Left lobe of liver (tissue), 2 donors: Measurements from ENCODE around the gene LRMDA. TPM values are rescaled to one million over a fixed set of nuclear protein-coding genes. Genes with fewer than 3 reads are reported as not detected.

ENCODE experiments used
- ATAC-seq: fragments of 200-7000 bp; cut with Tn5 transposase; one replicate; pipeline ENCODE4 v1.9.1; 2020; ENCODE audit warnings: mild to moderate bottlenecking, moderate library complexity
- DNase-seq: peaks from one replicate; pipeline ENCODE4 v3.0.0-alpha.2; 2020; ENCODE audit warnings: low spot score
- total RNA-seq: library from RNA; stranded (reverse); gene quantifications from one replicate; pipeline ENCODE4 v1.2.1, GENCODE V29; 2021
- donor health status: DM: no; HTN: no; CAD: no; lungs with moderate emphysema.
- donor health status: DM: no; HTN: yes; CAD: no.

Gene LRMDA
- total RNA-seq, 1 donor from 2014 or later, result 9.1 TPM

DNA sequence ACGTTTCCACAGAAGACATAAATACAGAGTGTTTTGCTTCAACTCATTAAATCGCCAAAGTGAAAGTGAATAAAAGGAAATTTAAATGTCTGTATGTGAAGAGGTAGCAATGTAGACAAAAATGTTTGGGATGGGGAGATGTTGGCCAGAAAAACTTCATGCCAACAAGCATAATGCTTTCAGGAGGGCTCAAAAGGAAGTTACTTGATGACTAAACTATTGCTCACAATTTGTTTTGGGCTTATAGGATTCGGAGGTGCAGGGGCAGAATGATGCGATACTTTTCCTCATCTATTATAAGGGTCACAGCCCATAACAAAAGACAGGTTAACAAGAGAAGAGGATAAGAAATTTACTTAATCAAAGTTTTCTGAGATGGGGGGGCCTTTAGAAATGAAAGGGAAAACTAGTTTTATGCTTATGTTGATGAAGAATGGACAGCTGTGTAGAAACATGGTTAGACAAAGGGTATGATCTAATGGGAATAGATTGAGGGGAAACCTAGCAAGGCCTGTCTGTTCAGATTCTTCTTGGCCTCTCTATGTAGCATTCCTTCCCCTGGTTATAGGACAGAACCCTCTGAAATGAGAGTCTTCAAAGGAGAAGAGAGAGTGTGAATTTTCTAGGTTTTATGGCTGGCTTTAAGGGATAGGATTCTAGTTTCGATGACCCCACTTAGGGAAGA is 898.6 kb downstream of the LRMDA start:
- DNase-seq, result no peak
- ATAC-seq, result no peak

DNA sequence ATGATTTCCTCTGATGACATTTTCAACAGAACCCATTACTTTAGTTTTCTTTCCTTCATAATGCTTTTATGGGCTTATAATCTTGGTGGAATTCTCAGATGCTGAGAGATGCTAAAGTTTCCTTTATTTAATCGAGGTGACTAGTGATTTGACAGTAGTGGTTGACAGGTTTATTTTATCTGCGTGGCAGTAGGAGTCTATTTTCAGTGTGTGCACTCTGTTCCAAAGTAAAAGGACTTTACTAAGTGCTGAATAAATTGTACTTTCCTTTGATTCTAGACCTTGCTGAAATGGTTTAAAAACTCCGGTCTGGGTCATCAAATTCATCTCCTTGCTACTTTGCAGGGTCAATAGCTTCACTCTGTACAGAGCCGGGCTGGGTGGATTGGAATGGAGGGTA is 900.3 kb downstream of the LRMDA start:
- DNase-seq (no peak), ATAC-seq (no peak)

DNA sequence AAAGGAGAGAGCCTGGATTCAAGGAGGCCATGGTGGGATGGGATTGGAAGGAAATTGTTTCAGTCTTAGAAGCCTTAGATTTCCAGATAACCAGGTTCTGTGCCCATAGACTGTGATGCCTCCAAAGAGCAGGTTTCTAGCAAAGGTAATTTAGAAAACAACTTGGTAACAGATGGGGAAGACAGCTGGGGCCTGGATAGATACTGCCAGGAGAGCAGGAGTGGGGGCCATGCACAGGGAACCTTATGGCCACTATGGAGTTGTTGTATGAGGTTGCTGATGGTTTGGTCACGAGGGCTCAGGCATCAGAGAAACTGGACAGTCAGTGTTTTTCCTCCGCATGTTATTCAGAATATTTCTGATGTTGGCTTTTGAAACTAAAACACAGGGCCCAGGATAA is 901.9 kb downstream of the LRMDA start:
- no peak for DNase-seq
- no peak for ATAC-seq

DNA sequence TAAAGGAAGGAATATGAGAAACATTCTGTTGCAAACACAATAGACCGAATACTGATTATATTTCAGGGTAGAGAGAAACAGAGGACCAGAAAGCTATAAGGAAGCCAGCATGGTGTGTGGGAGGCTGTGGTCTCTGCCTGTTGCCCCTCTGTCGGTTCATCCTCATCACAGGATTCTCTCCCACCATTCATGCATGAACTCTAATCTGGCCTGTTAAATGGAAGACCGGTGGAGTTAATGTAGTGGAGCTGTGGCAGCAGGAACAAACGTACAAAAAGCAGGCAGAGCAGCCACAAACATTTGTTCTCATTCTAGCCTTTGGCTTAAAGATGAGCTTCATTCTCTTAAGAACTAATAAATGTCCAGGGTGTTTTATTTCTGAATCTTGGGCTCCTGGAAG is 902.4 kb downstream of the LRMDA start:
- no peak for DNase-seq
- no peak for ATAC-seq

DNA sequence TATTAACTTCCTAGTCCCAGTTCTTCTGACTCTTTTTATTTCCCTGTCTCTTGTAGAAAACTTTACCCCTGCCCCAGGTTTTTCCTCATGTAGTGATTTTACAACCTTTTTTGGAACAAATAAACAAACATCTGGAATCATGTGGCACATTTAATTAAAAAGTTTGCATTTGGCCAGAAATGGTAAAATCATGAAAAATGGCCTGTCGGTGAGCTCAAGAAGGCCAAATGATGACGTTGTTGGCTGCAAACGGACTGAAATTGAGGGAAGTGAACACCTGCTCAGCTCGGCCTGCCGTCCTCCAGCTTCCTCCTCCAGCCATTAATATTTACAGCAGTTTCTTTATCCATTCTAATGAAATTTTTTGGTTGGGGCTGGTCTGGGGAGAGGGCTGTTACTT is 902.8 kb downstream of the LRMDA start:
- no peak for ATAC-seq
- DNase-seq, result no peak

DNA sequence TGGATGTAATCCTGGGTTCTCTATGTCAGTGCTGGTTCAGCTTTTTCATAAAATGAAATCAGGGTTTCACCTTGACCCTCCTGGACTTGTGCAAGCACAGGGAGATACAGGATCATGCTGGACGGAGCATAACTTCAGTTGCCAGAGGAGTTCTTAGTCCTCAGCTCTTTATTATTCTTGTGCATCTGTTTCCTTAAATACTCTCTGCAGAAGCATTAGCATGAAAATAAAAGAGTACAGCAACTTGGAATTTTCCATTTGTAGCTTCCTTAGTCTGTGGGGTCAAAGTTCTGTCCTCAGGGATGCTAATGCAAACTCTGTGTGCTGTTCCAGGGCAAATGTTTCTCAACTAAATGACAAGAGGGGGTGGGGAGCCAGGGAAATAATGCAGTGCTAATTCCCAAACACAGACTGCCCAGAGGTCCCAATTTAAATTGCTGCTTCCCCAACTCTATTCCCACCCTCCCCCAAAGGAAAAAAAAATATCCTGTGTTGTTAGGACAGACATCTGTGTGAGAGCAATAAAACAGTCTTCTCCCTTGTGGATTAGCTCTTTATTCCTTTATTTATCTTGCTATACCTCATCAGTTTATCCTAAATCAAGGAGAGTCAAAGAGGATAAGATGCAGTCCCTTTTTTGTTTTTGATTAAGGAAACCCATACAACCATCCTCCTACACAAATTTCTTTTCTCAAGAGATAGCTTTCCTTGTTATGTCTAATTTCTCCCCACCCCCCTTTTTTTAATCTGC is 905.0 kb downstream of the LRMDA start:
- peak; percentile 93 for ATAC-seq
- peak; percentile 68 for DNase-seq

DNA sequence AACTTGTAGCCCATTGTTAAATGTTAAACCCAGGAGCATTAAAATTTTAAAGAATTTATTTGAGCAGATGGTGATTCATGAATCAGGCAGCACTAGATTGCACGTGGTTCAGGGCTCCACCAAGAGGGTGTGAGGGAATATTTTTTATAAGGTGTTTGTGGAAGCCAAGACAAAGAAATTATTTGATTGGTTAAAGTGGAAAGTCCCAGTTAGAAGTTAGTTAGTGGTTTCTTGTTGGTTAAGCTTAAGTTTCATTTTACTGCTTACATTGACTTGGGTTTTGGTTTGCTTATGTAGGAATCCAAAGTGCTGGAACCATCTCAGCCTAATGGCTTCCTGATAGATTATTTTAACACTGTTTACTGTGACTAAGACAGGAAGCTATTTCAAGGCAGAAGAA is 906.2 kb downstream of the LRMDA start:
- no peak for DNase-seq
- no peak for ATAC-seq

DNA sequence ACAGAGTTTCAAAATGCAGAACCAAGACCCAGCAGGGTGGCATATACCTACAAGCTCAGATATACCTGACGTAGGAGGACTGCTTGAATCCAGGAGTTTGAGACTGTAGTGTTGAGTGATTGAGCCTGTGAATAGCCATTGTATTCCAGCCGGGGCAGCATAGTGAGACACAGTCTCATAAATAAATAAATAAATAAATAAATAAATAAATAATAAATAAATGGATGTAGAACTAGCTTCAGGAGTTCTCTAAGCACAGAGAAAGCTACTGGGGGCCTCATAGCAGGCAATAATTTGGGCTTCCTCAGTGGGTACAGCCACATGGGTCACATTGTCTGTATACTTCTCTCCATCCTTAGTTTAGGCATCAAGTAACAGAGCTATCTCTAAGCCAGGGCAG is 906.8 kb downstream of the LRMDA start:
- ATAC-seq, result no peak

DNA sequence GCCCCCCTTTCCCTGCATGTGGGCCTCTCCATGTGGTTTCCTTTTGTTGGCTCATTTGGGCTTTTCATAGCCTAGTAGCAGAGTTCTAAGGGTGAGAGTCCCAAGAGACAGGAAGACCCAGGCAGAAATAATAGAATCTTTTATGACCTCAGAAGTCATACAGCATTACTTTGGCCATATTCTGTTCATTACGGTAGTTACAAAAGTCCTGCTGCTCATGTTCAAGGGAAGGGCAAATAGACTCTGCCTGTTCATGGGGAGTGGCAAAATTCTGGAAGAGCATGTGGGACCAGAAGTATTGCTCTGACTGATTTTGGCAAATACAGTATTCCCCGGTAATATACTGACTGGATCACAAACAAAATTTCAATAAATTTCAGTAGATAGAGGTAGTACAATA is 910.3 kb downstream of the LRMDA start:
- DNase-seq (no peak), ATAC-seq (peak; percentile 63)

More for the DNA sequence above, 906.8 kb downstream of the LRMDA start:
- no peak for DNase-seq

DNA sequence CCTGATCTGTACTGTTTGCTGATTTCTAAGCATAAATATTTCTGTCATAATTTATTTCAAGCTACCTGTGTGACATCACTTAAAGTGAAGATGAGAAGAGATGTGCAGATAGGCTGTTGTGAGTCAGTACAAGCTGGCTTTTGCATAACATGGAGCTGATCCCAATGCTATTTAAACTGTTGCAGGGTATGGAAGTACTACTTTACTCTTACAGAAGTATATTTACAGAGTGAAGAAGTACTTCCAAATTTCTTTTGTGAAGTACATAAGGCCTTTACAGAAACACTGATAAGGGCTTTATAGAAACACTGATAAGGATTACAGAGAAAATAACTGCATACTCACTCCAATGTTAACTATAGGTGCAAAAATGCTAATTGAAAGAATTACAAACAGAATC is 911.6 kb downstream of the LRMDA start:
- no peak for ATAC-seq
- DNase-seq, result no peak

DNA sequence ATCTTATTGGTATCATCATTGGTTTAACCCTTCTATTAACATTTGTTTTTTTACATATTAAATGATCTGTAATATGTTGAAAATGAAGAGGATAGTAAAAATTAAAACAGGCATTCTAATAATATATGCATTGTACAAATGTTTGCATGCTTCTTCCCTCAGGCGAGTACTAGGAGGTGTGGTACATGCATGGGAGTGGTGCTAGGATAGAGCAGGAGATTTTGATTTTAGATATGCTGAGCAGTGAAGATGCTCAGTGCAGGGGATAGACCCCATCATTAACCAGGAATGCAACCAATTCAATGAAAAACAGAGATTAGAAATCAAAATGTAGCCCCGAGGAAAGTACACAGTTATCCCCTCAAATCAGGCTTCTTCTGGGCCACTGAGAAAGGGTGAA is 916.4 kb downstream of the LRMDA start:
- no peak for DNase-seq
- ATAC-seq, result no peak

DNA sequence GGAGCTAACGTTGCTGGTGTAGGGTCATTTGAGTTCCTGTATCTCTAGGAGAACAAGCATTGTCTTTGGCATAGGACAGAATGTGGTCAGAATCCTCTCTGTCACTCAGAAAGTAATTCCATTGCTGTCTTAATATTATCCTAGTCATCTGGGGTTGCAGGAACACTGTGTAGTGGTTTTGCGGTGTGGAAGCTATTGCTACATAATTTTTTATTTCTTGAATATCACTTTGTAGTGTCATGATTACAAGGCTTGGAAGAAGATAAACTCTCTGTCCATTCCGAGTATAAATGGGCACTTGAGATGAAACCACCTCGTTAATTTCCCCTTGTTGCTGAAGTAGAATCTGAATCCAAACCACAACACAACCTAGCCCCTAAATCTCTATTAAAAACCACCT is 919.2 kb downstream of the LRMDA start:
- ATAC-seq, result no peak
- no peak for DNase-seq

DNA sequence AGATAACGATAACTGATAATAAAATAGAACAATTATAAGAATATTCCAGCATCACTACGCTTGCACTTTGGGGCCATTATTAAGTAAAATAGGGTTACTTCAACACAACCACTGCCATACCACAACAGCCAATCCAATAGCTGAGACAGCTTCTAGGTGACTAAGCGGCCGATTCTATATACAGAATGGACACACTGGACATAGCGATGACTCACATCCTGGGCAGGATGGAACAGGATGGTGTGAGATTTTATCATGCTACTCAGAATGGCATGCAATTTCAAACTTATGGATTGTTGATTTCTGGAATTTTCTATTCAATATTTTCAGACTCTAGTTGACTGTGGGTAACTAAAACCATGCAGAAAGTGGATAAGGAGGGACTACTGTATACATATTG is 920.9 kb downstream of the LRMDA start:
- ATAC-seq, result no peak
- no peak for DNase-seq

DNA sequence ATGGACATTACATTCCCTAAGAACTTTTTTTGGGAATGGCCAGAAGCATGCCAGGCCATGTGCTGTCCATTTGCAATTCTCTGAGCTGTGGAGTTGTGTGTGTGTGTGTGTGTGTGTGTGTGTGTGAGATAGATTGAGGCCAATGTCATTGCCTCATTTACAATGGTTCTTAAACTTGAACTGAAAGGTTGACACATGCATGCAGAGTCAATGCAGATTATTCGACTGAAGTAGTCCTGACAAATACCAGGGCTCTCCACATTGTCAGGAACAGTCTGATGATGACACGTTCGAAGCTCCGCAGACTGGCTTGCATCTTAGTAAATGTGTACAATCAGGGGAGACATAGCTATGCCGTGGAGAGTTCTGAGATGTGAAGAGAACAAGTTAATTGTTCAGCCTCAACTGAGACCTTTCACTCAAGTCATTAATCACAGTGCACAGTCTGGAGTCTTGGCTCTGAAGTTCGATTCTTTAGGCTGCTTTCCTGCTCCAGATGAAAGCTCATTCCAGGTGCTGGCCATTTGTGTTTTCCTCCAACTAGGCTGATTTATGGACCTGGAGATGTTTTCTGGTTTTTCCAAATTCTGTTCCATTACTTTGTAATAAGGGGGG is 921.9 kb downstream of the LRMDA start:
- no peak for ATAC-seq
- DNase-seq, result no peak

DNA sequence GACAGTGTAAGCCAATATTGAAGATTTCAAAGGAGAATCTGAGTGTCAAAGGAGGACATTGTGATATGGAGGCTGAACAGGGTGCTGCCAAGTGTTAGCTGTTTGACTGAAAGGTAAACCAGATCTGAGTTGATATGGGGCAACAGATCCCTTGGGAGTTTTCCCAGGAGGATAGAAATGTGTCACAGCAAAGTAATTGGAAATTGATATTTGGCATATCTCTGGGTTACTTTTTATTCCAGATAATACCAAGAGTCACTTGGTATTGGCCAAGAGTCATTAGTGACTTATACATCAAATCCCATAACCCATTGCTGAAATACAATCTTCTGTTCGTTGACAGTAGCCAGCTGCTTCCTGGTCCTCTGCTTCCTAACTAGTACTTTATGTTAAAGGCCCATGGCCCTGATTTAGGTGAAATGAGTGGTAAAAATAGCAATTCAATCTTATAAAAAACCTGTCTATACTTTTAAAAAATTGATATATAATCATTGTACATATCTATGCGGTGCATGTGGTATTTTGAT is 922.9 kb downstream of the LRMDA start:
- DNase-seq, result no peak
- ATAC-seq, result no peak

DNA sequence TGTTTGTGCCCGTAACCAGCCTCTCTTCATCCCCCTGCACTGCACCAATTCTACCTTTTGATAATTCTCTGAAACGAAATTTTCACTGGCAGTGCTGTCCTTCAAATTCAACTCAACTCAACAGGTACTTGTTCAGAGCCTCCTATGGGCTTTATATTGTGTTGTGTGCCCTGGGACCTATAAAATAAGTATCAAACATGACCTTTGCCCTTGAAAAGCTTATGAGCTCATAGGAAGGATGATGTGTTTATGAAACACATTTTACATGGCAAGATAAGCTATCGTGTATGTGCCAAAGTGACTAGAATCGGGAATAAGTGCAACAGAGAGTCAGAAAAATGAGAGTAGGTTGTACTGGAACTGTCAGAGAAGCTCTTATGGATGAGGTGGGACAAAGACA is 923.5 kb downstream of the LRMDA start:
- DNase-seq, result no peak
- no peak for ATAC-seq

DNA sequence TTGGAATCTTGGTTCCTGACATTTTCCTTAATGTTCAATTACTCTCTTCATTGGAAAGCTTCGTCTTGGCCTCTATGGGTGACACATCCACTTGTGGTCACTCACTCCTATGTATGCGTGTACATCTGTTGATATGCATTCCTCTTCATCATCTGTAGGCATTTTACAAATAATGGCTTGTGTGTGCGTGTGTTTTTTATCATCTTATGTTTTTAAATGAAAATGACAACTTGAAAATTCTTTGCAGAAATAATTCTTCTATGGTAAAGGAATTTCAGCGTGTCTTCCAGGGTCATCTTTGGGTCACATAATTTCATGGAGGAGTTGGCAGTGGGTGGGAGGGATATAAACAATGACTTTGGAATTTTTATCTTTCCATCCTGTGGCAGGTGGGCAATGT is 925.1 kb downstream of the LRMDA start:
- DNase-seq, result no peak
- ATAC-seq, result no peak

DNA sequence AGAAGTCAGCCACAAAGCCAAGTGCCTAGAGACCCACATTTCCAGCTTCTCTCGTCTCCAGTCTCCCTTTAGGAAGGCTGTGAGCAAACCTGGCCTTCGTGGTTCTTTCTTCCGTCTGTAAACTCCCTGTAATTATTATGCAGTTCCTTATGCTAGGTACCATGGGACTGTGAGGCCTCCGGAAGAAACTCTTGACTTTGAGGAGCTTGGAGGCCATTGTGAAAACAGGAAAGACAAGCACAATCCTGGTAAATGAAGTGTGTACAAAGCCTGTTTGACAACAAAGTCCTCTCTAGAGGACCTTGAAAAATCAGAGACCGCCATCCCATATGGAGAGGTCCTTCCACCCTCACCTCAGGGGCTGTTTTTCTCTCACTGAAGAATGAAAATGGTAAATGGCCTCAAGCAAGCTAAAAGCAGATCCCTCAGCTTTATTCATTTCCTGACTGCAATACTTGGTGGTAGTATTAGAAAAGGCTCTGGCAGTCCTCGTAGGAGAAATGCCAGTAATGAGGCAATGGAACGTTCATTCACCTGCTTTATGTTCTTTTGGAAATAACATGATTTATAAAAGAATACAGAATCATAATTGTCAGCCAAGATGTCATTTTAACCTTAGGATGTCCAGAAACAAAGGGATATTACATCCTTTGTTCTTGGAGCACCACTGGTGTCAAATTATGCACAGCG is 926.4 kb downstream of the LRMDA start:
- ATAC-seq (no peak), DNase-seq (no peak)

DNA sequence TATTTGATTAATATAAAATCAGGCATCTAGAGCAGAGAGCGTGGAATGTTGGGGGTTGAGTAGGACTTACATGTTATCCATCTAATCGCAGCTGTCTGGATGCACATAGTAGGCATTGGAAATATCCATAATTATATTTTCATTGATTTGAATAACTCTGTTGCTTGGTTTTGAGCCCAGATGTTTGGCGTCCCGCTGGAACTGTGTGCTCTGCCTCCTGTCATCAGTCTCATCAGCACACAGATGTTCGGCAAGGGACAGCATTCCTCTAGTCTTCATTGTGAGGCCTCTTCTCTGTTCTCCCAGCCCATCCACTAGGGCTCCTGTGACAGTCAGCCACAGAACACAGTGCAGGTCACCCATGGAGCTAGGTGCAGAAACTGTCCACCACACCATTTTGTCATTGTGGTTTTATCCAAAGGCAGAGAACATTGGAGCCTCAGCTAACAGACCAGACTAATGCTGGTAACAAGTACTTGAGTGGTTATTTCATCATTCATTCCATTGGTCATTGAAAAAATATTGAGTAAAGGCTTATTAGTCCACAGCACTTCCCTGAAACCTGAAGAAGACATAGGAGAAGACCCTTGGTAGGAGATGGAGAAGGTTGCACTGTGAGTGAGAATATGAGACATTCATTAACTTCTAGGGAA is 927.4 kb downstream of the LRMDA start:
- DNase-seq (no peak), ATAC-seq (no peak)

DNA sequence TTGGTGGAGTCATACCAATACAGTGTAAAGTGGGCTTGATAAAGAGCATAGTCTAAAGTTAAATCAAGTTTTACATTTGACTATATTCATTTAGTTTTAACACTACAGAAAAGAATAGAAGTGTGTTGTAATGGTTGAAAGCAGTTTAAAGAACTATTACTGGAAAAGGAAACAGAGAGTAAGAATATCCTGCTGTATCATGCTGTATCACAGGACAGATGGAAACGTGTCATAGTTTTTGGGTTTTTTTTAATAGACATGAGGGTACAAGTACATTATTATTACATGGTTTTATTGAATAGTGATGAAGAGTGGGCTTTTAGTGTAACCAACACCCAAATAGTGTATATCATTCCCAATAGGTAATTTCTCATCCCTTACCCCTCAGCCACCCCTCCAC is 944.3 kb downstream of the LRMDA start:
- no peak for ATAC-seq
- DNase-seq, result no peak

DNA sequence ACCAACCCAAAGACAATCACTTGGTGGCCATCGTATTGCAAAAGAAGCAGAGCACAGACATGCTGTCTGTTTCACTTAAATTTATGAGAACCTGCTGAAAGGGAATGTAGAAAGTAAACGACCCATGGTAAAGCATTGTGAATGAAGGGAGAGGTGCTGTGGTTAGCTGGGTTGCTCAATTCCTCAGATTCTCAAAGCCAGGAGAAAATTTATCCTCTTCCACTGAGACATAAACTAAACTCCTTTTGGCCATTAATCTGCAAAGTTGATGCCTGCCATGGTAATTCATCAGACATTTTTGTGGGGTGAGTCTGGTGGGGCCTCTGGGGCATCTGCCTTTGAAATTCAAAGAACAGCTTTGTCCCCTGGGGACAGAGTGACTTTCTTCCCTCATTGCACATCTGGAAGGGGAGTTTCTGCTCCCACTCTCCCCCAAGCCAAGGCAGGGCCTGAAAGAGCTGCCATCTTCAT is 951.0 kb downstream of the LRMDA start:
- no peak for DNase-seq
- ATAC-seq, result no peak
